D341Med (cell line): ENCODE measurements around the gene SNORC.

ENCODE experiments used
- DNase-seq: peaks from one replicate; pipeline ENCODE4 v3.0.0; 2012; ENCODE audit warnings: low spot score

SNORC gene

DNA sequence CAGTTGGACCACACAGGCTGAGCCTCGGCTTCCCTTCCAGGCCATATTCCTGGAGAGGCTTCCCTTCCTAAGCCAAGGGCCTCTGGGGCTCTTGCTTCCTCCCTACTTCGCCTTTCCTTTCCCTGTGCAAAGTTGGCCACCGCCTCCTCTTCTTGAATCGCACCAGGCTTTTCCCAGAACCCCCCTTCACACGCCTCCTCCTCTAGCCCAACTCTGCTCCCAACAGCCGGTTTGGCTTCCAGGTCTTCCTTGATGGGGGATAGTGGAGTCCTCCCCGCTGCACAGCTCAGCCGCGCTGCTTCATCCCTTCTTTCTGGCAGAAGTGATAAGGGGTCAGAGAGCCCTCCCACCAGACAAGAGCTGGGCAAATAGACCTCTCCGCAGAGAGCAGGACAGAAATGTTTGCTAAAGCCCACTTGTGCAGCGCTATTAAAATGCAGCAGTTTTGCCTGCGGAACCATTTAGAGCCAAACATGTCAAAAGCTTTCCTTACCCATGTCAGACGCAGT, 56.4 kb downstream of the SNORC start:
- no peak for DNase-seq

DNA sequence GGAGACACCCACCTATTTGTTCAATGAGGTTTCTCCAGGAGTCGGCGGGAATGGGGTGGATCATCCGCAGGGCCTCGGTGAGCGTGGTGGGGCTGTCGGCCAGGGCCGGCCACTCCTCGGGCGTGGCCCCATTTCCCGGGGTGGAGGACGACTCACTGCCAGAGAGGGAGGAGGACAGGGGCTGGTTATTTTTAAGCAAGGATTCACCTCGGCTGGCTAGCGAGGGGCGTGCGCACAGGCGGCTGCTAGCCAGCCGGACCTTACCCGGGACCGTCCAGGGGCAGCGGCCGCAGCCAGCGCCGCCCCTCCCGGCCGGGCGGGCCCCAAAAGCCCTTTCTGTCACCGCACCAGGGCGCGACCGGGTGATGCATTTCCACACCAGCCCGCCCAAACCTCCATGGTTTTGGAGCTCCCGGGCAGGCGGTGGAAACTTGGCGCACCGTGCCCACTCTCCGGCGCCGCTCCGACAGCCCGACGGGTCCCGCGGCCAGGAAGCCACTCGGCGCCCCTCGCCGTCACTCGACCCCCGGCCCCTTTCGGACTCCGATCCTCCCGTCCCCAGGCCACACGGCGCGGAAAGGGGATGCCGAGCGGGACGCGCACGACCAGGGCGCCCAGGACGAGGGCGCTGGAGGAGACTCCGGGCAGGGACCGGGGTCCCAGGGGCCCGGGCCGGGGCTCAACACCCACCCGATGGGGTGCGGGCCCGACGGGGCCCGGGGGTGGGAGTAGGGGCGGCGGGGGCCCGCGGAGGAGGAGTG, 57.1 kb downstream of the SNORC start:
- DNase-seq: peak; percentile 51

DNA sequence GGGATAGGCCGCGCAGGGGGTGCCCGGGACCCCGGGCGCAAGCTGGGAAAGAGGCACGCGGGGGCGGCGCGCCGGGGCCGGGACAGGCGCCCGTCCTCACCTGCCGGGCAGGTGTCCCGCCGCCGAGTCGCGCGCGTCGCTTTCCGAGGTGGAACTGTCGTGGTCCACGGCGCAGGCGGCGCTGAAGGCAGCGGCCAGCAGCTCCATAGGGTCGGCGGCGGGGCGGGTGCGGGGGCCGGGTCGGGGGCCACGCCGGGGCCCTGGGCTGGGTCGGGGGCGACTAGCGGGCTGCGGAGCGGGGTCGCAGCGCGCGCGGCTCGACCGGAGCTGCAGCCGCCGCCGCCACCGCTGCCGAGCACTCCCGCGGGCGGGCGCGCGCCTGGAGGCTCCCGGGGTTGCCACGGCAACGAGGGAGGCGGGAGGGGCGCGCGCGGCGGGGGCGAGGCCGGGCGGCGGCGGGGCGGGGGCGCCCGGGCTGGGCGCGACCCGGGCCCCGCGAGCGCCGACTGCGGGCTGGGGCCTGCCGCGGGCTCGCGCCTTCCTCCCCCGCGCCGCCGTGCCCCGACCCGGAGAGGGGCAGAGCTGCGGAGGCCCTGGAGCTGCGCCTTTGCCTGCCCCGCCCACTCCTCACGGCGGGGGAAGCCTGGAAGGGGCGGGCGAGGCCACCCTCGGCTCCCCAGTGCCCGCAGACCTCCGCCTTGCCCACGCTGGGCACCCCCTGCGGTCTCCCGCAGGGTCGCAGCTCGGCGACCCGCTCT, 57.9 kb downstream of the SNORC start:
- peak; percentile 71 for DNase-seq
